Activated gamma-delta T cell (primary cell): ENCODE data around the gene GRSF1.
"Not testable (repeated sequence)": the region's sequence is repeated elsewhere in the genome, so short reads cannot be mapped to it uniquely, and the experiment has no call there.

Source experiments
- DNase-seq: peaks from one replicate; lab custom pipeline; 2025; lab: John Stamatoyannopoulos, UW

GRSF1 gene

GRCh38 chr4:70833675-70834074 lies 6.0 kb downstream of the GRSF1 start:
- no peak for DNase-seq

- DNase-seq, result no peak
These were observed 8.4 kb downstream of the GRSF1 start for GRCh38 chr4:70831293-70831692.

GRCh38 chr4:70830054-70830453 lies 9.6 kb downstream of the GRSF1 start:
- DNase-seq, result no peak

- no peak for DNase-seq
These were observed 10.2 kb downstream of the GRSF1 start for GRCh38 chr4:70829492-70829891.

GRCh38 chr4:70829015-70829414 lies 10.7 kb downstream of the GRSF1 start:
- no peak for DNase-seq

- no peak for DNase-seq
These were observed 20.8 kb downstream of the GRSF1 start for GRCh38 chr4:70818921-70819320.

GRCh38 chr4:70818173-70818855 lies 21.4 kb downstream of the GRSF1 start:
- no peak for DNase-seq

- no peak for DNase-seq
These were observed 22.8 kb downstream of the GRSF1 start for GRCh38 chr4:70816894-70817293.

- no peak for DNase-seq
These were observed 24.3 kb downstream of the GRSF1 start for GRCh38 chr4:70815370-70815769.

- no peak for DNase-seq
These were observed 31.5 kb downstream of the GRSF1 start for GRCh38 chr4:70808151-70808550.

GRCh38 chr4:70802928-70803580 lies 36.6 kb downstream of the GRSF1 start:
- no peak for DNase-seq

GRCh38 chr4:70801265-70801809 lies 38.4 kb downstream of the GRSF1 start:
- no peak for DNase-seq

GRCh38 chr4:70793626-70794025 lies 46.1 kb downstream of the GRSF1 start:
- no peak for DNase-seq

GRCh38 chr4:70788733-70789132 lies 51.0 kb downstream of the GRSF1 start:
- DNase-seq, result no peak

GRCh38 chr4:70787496-70787895 lies 52.2 kb downstream of the GRSF1 start:
- DNase-seq, result no peak

GRCh38 chr4:70783096-70783495 lies 56.6 kb downstream of the GRSF1 start:
- DNase-seq, result no peak

GRCh38 chr4:70778888-70779422 lies 60.7 kb downstream of the GRSF1 start:
- no peak for DNase-seq

GRCh38 chr4:70772929-70773555 lies 66.6 kb downstream of the GRSF1 start:
- no peak for DNase-seq

GRCh38 chr4:70769396-70769795 lies 70.3 kb downstream of the GRSF1 start:
- DNase-seq, result not testable (repeated sequence)

GRCh38 chr4:70768301-70768948 lies 71.3 kb downstream of the GRSF1 start:
- no peak for DNase-seq
